GM12878 (cell line): ENCODE data around the gene NUP210. TPM values are rescaled to one million over a fixed set of nuclear protein-coding genes. Genes with fewer than 3 reads are reported as not detected.

Experiments used
- ATAC-seq: fragments of 200-7000 bp; cut with Tn5 transposase; 3 replicates; pipeline ENCODE4 v1.9.1; 2020; ENCODE audit warnings: mild to moderate bottlenecking, moderate library complexity
- BruUV-seq: library from RNA; stranded (reverse); fragments of 400-500 nt; replicated peaks from 2 replicates; lab custom pipeline; 2021; lab: Mats Ljungman, UMichigan
- CTCF ChIA-PET: fragments of 300-600 bp; sonication (Branson Sonifier 250); formaldehyde crosslinking; extraction: SDS; loops from one replicate; lab custom pipeline; 2021; ENCODE audit warnings: inconsistent platforms; lab: Yijun Ruan, JAX
- POLR2A ChIA-PET: fragments of 350-600 bp; formaldehyde crosslinking; extraction: SDS; loops from one replicate; lab custom pipeline; 2021; ENCODE audit warnings: inconsistent platforms; lab: Charles Lee
- RAD21 ChIA-PET: fragments of 300-600 bp; sonication (Branson Sonifier 250); formaldehyde crosslinking; loops from one replicate; lab custom pipeline; 2023; ENCODE audit warnings: antibody characterized with exemption; ENCODE audit not compliant: unreplicated experiment; lab: Charles Lee
- SMC1A ChIA-PET: fragments of 300-600 bp; sonication (Branson Sonifier 250); formaldehyde crosslinking; loops from one replicate; lab custom pipeline; 2023; ENCODE audit not compliant: unreplicated experiment, uncharacterized antibody; lab: Charles Lee
- DNase-seq: peaks from one replicate; pipeline ENCODE4 v3.0.0-alpha.2; 2011; ENCODE audit warnings: low read depth, low spot score
- FAIRE-seq: peaks from 3 replicates; lab custom pipeline; 2011; peaks lifted over from hg19 to GRCh38; lab: Jason Lieb, UNC
- H2AFZ ChIP-seq: 2 replicates; pipeline ENCODE4 v1.6.0; 2011; ENCODE audit warnings: low read depth, low read length, control low read depth; ENCODE audit not compliant: control insufficient read depth
- H3K27ac ChIP-seq: 2 replicates; pipeline ENCODE4 v1.5.1; 2011; ENCODE audit warnings: control low read depth; ENCODE audit not compliant: control insufficient read depth, insufficient read depth
- H3K27me3 ChIP-seq, 2 experiments: replicated peaks in 1 of 2; 2 replicates each; pipeline versions ENCODE4 v1.6.0 to v1.6.1; 2011; ENCODE audit warnings: low read length in 1 of 2; ENCODE audit not compliant: control insufficient read depth in 2 of 2, insufficient read depth in 2 of 2
- H3K36me3 ChIP-seq, 2 experiments: 2 replicates each; pipeline ENCODE4 v1.5.1; 2011; ENCODE audit warnings: low read length in 1 of 2; ENCODE audit not compliant: control insufficient read depth in 2 of 2, insufficient read depth in 2 of 2
- H3K4me1 ChIP-seq: 2 replicates; pipeline ENCODE4 v1.6.1; 2011; ENCODE audit warnings: mild to moderate bottlenecking, low read length, moderate library complexity, mixed read lengths; ENCODE audit not compliant: control insufficient read depth, insufficient read depth
- H3K4me2 ChIP-seq: 2 replicates; pipeline ENCODE4 v1.6.0; 2011; ENCODE audit warnings: control low read depth; ENCODE audit not compliant: control insufficient read depth, insufficient read depth
- H3K4me3 ChIP-seq: fragments of 200-600 bp; sonication (generic); 2 replicates; pipeline ENCODE4 v1.5.1; 2016
- H3K79me2 ChIP-seq: 2 replicates; pipeline ENCODE4 v1.6.0; 2011; ENCODE audit warnings: low read length; ENCODE audit not compliant: control insufficient read depth, insufficient read depth
- H3K9ac ChIP-seq: 2 replicates; pipeline ENCODE4 v1.8.0; 2011; ENCODE audit warnings: low read length, control low read depth, mixed read lengths; ENCODE audit not compliant: control insufficient read depth, insufficient read depth
- H3K9me3 ChIP-seq: replicated peaks from 3 replicates; pipeline ENCODE4 v1.5.1; 2011; ENCODE audit warnings: mild to moderate bottlenecking, low read length; ENCODE audit not compliant: control insufficient read depth, insufficient read depth
- H4K20me1 ChIP-seq: 2 replicates; pipeline ENCODE4 v1.6.0; 2011; ENCODE audit not compliant: control insufficient read depth, insufficient read depth
- BCL11A ChIP-seq: IDR thresholded peaks from 2 replicates; pipeline ENCODE4 v1.6.1; 2011; ENCODE audit warnings: low read depth, low read length
- BCLAF1 ChIP-seq: fragments of 450-650 bp; IDR thresholded peaks from 2 replicates; pipeline ENCODE4 v1.6.1; 2017; ENCODE audit warnings: antibody characterized with exemption, mild to moderate bottlenecking, moderate library complexity
- EED ChIP-seq: sonication (generic); IDR thresholded peaks from 2 replicates; pipeline ENCODE4 v1.6.1; 2016; ENCODE audit warnings: antibody characterized with exemption, low read depth
- ETV6 ChIP-seq, 2 experiments: fragments of 450-650 bp in 1 of 2; IDR thresholded peaks in 1 of 2; conservative IDR thresholded peaks in 1 of 2; 2 replicates each; pipeline ENCODE4 v1.6.1; 2014; ENCODE audit warnings: antibody characterized with exemption in 1 of 2, borderline replicate concordance in 1 of 2, low read depth in 1 of 2, mild to moderate bottlenecking in 1 of 2, moderate library complexity in 1 of 2
- FOS ChIP-seq: IDR thresholded peaks from 3 replicates; pipeline ENCODE4 v1.6.1; 2011; ENCODE audit warnings: borderline replicate concordance; ENCODE audit not compliant: insufficient read length; ENCODE audit errors: extremely low read depth
- KLF5 ChIP-seq: fragments of 450-650 bp; IDR thresholded peaks from 2 replicates; pipeline ENCODE4 v1.6.1; 2014; ENCODE audit warnings: mild to moderate bottlenecking; ENCODE audit not compliant: partially characterized antibody
- PRDM15 ChIP-seq: fragments of 450-650 bp; formaldehyde crosslinking; IDR thresholded peaks from 2 replicates; pipeline ENCODE4 v1.4.0; 2020; ENCODE audit warnings: mild to moderate bottlenecking, moderate library complexity
- RB1 ChIP-seq: fragments of 450-650 bp; formaldehyde crosslinking; IDR thresholded peaks from 2 replicates; pipeline ENCODE4 v1.6.1; 2017; ENCODE audit warnings: mild to moderate bottlenecking, borderline replicate concordance
- SKIL ChIP-seq: fragments of 450-650 bp; IDR thresholded peaks from 2 replicates; pipeline ENCODE4 v1.6.1; 2017; ENCODE audit warnings: mild to moderate bottlenecking, low read depth, inconsistent platforms; ENCODE audit not compliant: poor library complexity, severe bottlenecking
- WGBS: methylation state at CpG from one replicate; pipeline ENCODE4 v1.1.6; 2016; ENCODE audit warnings: low lambda C conversion rate; ENCODE audit not compliant: insufficient replicate concordance, insufficient coverage; ENCODE audit errors: missing lambda C conversion rate; 5-methylcytosine and 5-hydroxymethylcytosine counted together
- in situ Hi-C: fragments of 300-500 bp; cut with MboI; formaldehyde crosslinking; loops from 9 replicates; pipeline ENCODE4 v1.14.3; 2018; ENCODE audit warnings: mixed read lengths
- intact Hi-C: fragments of 100-400 bp; cut with micrococcal nuclease; formaldehyde crosslinking; loops from one replicate; pipeline ENCODE4 v1.14.2; 2022; ENCODE audit not compliant: unreplicated experiment
- polyA plus RNA-seq, 11 experiments: library from polyadenylated mRNA; depleted of rRNA in 4 of 11; unstranded in 6 of 11; stranded (reverse) in 5 of 11; fragments of >200 nt; fragmentation: Nextera tagmentation in 4 of 11; fragmentation: Illumina TruSeq in 1 of 11; extraction: Ambion mirVana in 4 of 11; extraction: Trizol in 1 of 11; gene quantifications; 1 replicate in 1 of 11; 2 replicates in 10 of 11; pipeline versions ENCODE4 v1.2.1 to v1.2.3, GENCODE V29; 2011 to 2016; ENCODE audit warnings: inconsistent platforms in 2 of 11, missing spikeins in 2 of 11, low read depth in 1 of 11
- total RNA-seq, 4 experiments: library from RNA; depleted of rRNA in 3 of 4; stranded (reverse); fragments of >200 nt in 3 of 4; fragmentation: Illumina TruSeq in 1 of 4; extraction: Trizol in 1 of 4; gene quantifications; 2 replicates each; pipeline versions ENCODE4 v1.2.1 to v1.2.3, GENCODE V29; 2013 to 2021
- TF ChIP-seq, protein P1 (sequence below): IDR thresholded peaks from 2 replicates; pipeline ENCODE4 v1.6.1; 2012; ENCODE audit warnings: low read depth, low read length, improper control_type of control experiment

Gene NUP210
- total and polyA plus RNA-seq, 10 of the 15 experiments (the other 5 are each of a cell fraction or from before 2014, with no cell fraction given): 2.9 to 150 (median 76.0) TPM

DNA sequence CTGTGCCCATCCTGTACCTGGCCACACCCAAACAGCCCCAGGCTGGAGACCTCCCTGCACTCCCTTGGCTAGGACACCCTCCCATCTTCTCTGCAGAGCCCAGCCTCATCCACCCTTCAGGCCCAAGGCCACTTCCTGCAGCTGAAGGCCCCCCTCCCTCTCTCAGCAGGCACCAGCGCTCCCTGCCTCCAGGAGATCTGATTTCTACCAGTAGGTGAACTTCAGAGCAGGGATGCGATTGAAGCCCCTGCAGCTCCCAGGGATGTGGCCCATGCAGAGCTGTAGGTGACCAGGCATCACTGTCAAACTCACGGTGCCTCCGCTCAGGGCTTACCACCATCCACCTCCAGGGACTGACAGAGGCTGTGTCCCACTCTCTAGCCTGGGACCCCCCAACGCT lies 96.3 kb downstream of the NUP210 start:
- Histone ChIP-seq H3K4me3 (no peak overlapping the region), H3K4me2 (no peak overlapping the region), H3K9me3 (no peaks in the 10 kb centered on the region), H2AFZ (no peak overlapping the region), H3K27ac (no peak overlapping the region), H3K79me2 (no peaks in the 10 kb centered on the region), H4K20me1 (no peaks in the 10 kb centered on the region), H3K4me1 (no peaks in the 10 kb centered on the region), H3K36me3 (peaks cover 51 to 66% of the 10 kb centered on the region in 2 experiments), H3K27me3 (no peaks in the 10 kb centered on the region), H3K9ac (no peak overlapping the region)
- no peak for DNase-seq
- no peak for FAIRE-seq
- RAD21 ChIA-PET: no interaction called here
- CTCF ChIA-PET: interaction anchor here (1.0 to 1.2 kb wide), 2 partner anchors 128 to 132 kb away, joined by 3 to 4 read pairs; no protein-coding TSS in a partner anchor
- no peak for ATAC-seq
- in situ Hi-C loops: no loop called here
- TF ChIP-seq, protein P1, sequence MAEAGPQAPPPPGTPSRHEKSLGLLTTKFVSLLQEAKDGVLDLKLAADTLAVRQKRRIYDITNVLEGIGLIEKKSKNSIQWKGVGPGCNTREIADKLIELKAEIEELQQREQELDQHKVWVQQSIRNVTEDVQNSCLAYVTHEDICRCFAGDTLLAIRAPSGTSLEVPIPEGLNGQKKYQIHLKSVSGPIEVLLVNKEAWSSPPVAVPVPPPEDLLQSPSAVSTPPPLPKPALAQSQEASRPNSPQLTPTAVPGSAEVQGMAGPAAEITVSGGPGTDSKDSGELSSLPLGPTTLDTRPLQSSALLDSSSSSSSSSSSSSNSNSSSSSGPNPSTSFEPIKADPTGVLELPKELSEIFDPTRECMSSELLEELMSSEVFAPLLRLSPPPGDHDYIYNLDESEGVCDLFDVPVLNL: no peak
- TF ChIP-seq KLF5 (no peak), ETV6 (conservative IDR thresholded peaks at IDR 0.05 in 1 of 2, IDR thresholded peaks at IDR 0.05 in 1 of 2; ENCODE audit: borderline replicate concordance in 1 of 2, low read depth in 1 of 2) (no peak), BCLAF1 (no peak), EED (no peak), FOS (no peak), PRDM15 (CRISPR knock-in tag) (no peak), BCL11A (no peak), RB1 (no peak), SKIL (no peak)
- BruUV-seq: no TSS peak
- 97% methylated on average over 4 of the region's 5 CpGs for WGBS
- intact Hi-C loops: no loop called here
- POLR2A ChIA-PET: interaction anchor here (1.2 kb wide), 1 partner anchor 12 kb away, joined by 4 read pairs; no protein-coding TSS in a partner anchor
- SMC1A ChIA-PET: no interaction called here
